ENCODE data around the gene ACAD9.
"Not testable (repeated sequence)": the region's sequence is repeated elsewhere in the genome, so short reads cannot be mapped to it uniquely, and the experiment has no call there.

The ACAD9 gene

GRCh38 chr3:128879125-128879969, at the start of gene ACAD9:
Gene ACAD9, plus strand, starts transcription at chr3:128879620. Its CDS starts 72 bp downstream, at chr3:128879692.
- peak; percentile 95 for DNase-seq (ENCODE audit: low read depth)
- TF ChIP-seq CTCF (IDR thresholded peaks at IDR 0.05; ENCODE audit: low read depth, low read length, missing control alignments), result no peak
- H3K4me3 ChIP-seq (ENCODE audit: low read depth, low read length), result peak within 1 kb of the TSS; percentile 84

- not testable (repeated sequence) for H3K4me3 ChIP-seq (ENCODE audit: low read depth, low read length); DNase-seq (ENCODE audit: low read depth)
These were observed 49.3 kb upstream of the ACAD9 start for GRCh38 chr3:128829925-128830625.

- not testable (repeated sequence) for DNase-seq (ENCODE audit: low read depth); H3K4me3 ChIP-seq (ENCODE audit: low read depth, low read length)
These were observed 48.7 kb upstream of the ACAD9 start for GRCh38 chr3:128830762-128831161.

GRCh38 chr3:128832979-128833378, 46.4 kb upstream of the ACAD9 start:
- not testable (repeated sequence) for H3K4me3 ChIP-seq (ENCODE audit: low read depth, low read length); DNase-seq (ENCODE audit: low read depth)

- DNase-seq (ENCODE audit: low read depth), result no peak
- no peak for TF ChIP-seq CTCF (IDR thresholded peaks at IDR 0.05; ENCODE audit: low read depth, low read length, missing control alignments)
- no peak overlapping the region for H3K4me3 ChIP-seq (ENCODE audit: low read depth, low read length)
These were observed 44.3 kb upstream of the ACAD9 start for GRCh38 chr3:128835096-128835495.

- TF ChIP-seq CTCF (IDR thresholded peaks at IDR 0.05; ENCODE audit: low read depth, low read length, missing control alignments), result no peak
- no peak overlapping the region for H3K4me3 ChIP-seq (ENCODE audit: low read depth, low read length)
- no peak for DNase-seq (ENCODE audit: low read depth)
These were observed 37.2 kb upstream of the ACAD9 start for GRCh38 chr3:128841926-128842920.

- H3K4me3 ChIP-seq (ENCODE audit: low read depth, low read length), result no peak overlapping the region
- DNase-seq (ENCODE audit: low read depth), result no peak
- no peak for TF ChIP-seq CTCF (IDR thresholded peaks at IDR 0.05; ENCODE audit: low read depth, low read length, missing control alignments)
These were observed 34.9 kb upstream of the ACAD9 start for GRCh38 chr3:128844502-128844901.

All from GM12864 (cell line).